Gastrocnemius medialis (tissue), 4 donors: ENCODE measurements around the gene ACAD11. TPM values are rescaled to one million over a fixed set of nuclear protein-coding genes. Genes with fewer than 3 reads are reported as not detected.

Experiments
- ATAC-seq, 2 donors: fragments of 150-250 bp; one replicate each; pipeline ENCODE4 v1.9.1; 2016
- DNase-seq, 2 donors: peaks; one replicate each; pipeline ENCODE4 v3.0.0-alpha.2; 2019
- H3K27ac ChIP-seq, 4 donors: fragments of 200-600 bp; sonication (generic); 1 replicate in 1 of 4; 2 replicates in 3 of 4; pipeline ENCODE4 v1.5.1; 2016 to 2018; ENCODE audit warnings: mild to moderate bottlenecking in 2 of 4, moderate library complexity in 1 of 4
- H3K27me3 ChIP-seq, 3 donors: fragments of 200-600 bp; sonication (generic) in 2 of 3; 1 replicate in 1 of 3; 2 replicates in 2 of 3; pipeline versions ENCODE4 v1.5.1 to v1.6.0; 2016 to 2019; ENCODE audit warnings: mild to moderate bottlenecking in 1 of 3, moderate library complexity in 1 of 3
- H3K36me3 ChIP-seq, 2 donors: fragments of 200-600 bp; sonication (generic) in 1 of 2; one replicate each; pipeline ENCODE4 v1.5.1; 2017 to 2018
- H3K4me1 ChIP-seq, 2 donors: fragments of 200-600 bp; sonication (generic) in 1 of 2; one replicate each; pipeline ENCODE4 v1.5.1; 2016 to 2017; ENCODE audit warnings: mild to moderate bottlenecking in 2 of 2
- H3K4me3 ChIP-seq, 4 donors: fragments of 200-600 bp; sonication (generic) in 3 of 4; 1 replicate in 1 of 4; 2 replicates in 3 of 4; pipeline ENCODE4 v1.5.1; 2016 to 2019; ENCODE audit warnings: mild to moderate bottlenecking in 2 of 4
- H3K9me3 ChIP-seq, 3 donors: fragments of 200-600 bp; sonication (generic) in 2 of 3; 1 replicate in 1 of 3; 2 replicates in 2 of 3; pipeline ENCODE4 v1.5.1; 2016 to 2019
- POLR2A ChIP-seq, 2 donors: fragments of 450-650 bp; IDR thresholded peaks; one replicate each; pipeline ENCODE4 v1.6.1; 2017; ENCODE audit warnings: antibody characterized with exemption in 2 of 2, mild to moderate bottlenecking in 2 of 2, moderate library complexity in 2 of 2
- in situ Hi-C, 4 donors: fragments of 200-750 bp; cut with MboI; loops; one replicate each; pipeline versions ENCODE4 v1.15.0 to v1.8.0; 2017; ENCODE audit warnings: low sequenced_read_pairs in 4 of 4
- intact Hi-C: fragments of 100-400 bp; cut with DNase I; formaldehyde crosslinking; loops from one replicate; pipeline ENCODE4 v1.15.1; 2023; ENCODE audit warnings: low total_unique reads
- total RNA-seq, 4 donors: library from RNA; depleted of rRNA; stranded (reverse); fragments of >200 nt; gene quantifications; one replicate each; pipeline versions ENCODE4 v1.1.0 to v1.2.3, GENCODE V29; 2016
- TF ChIP-seq, protein P1 (sequence below), 5 experiments: fragments of 450-650 bp in 3 of 5; fragments of 200-600 bp in 2 of 5; sonication (generic) in 2 of 5; IDR thresholded peaks in 4 of 5; conservative IDR thresholded peaks in 1 of 5; 1 replicate in 4 of 5; 2 replicates in 1 of 5; pipeline ENCODE4 v1.5.1; 2016 to 2019; ENCODE audit warnings: antibody characterized with exemption in 5 of 5, mild to moderate bottlenecking in 3 of 5, moderate library complexity in 3 of 5

Gene ACAD11
- total RNA-seq, 4 donors from 2014 or later, result 2.2 to 12.4 (median 4.4) TPM

DNA sequence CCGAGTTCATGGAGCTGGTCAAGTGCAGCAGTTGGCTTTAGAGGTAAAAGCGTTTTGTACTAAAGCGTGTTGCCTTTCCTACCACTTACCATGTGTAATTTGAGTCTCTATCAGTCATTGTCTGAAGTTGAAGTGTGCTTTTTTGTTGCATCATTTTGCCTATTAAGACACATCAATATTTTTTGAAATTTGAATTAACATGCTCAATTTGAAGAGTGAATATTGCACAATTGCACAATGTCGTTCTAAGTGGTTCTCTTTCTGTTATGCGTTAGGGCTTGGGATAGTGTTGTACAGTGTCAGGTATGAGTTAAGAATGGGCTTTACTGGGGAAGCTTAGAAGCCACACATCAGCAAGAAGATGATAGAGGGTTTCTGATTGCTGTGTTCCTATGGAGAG lies 146.6 kb downstream of the ACAD11 start:
- H3K36me3 ChIP-seq, result peaks cover 2 to 90% of the 10 kb centered on the region in 2 donors
- no peaks in the 10 kb centered on the region for H3K4me1 ChIP-seq
- no peaks in the 10 kb centered on the region for H3K27me3 ChIP-seq
- no peak overlapping the region for H3K4me3 ChIP-seq
- DNase-seq (no peak), ATAC-seq (no peak)
- intact Hi-C loops, result no loop called here
- in situ Hi-C loops, result loop anchor here in 1 of 4 donors (25.0 kb wide), 1 partner anchor 1099 kb away; no protein-coding TSS in a partner anchor
- no peak for TF ChIP-seq POLR2A (IDR thresholded peaks at IDR 0.05)
- TF ChIP-seq, protein P1, sequence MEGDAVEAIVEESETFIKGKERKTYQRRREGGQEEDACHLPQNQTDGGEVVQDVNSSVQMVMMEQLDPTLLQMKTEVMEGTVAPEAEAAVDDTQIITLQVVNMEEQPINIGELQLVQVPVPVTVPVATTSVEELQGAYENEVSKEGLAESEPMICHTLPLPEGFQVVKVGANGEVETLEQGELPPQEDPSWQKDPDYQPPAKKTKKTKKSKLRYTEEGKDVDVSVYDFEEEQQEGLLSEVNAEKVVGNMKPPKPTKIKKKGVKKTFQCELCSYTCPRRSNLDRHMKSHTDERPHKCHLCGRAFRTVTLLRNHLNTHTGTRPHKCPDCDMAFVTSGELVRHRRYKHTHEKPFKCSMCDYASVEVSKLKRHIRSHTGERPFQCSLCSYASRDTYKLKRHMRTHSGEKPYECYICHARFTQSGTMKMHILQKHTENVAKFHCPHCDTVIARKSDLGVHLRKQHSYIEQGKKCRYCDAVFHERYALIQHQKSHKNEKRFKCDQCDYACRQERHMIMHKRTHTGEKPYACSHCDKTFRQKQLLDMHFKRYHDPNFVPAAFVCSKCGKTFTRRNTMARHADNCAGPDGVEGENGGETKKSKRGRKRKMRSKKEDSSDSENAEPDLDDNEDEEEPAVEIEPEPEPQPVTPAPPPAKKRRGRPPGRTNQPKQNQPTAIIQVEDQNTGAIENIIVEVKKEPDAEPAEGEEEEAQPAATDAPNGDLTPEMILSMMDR (IDR thresholded peaks at IDR 0.05 in 4 of 5, conservative IDR thresholded peaks at IDR 0.05 in 1 of 5), result no peak
- no peak overlapping the region for H3K27ac ChIP-seq
- no peaks in the 10 kb centered on the region for H3K9me3 ChIP-seq

- no peaks in the 10 kb centered on the region for H3K27me3 ChIP-seq
- in situ Hi-C loops (loop anchor here in 1 of 4 donors (25.0 kb wide), 1 partner anchor 1103 kb away; no protein-coding TSS in a partner anchor), intact Hi-C loops (no loop called here)
- no peak overlapping the region for H3K27ac ChIP-seq
- DNase-seq (no peak), ATAC-seq (no peak)
- TF ChIP-seq, protein P1 (IDR thresholded peaks at IDR 0.05 in 4 of 5, conservative IDR thresholded peaks at IDR 0.05 in 1 of 5), result no peak
- TF ChIP-seq POLR2A (IDR thresholded peaks at IDR 0.05), result no peak
- H3K4me1 ChIP-seq, result no peaks in the 10 kb centered on the region
- H3K36me3 ChIP-seq, result peaks cover 2 to 86% of the 10 kb centered on the region in 2 donors
- H3K4me3 ChIP-seq, result no peak overlapping the region
- no peaks in the 10 kb centered on the region for H3K9me3 ChIP-seq
These were observed 150.1 kb downstream of the ACAD11 start for GRCh38 chr3:132509506-132509905.

GRCh38 chr3:132509096-132509495 lies 150.5 kb downstream of the ACAD11 start:
- intact Hi-C loops, result no loop called here
- no peak for TF ChIP-seq POLR2A (IDR thresholded peaks at IDR 0.05)
- TF ChIP-seq, protein P1 (IDR thresholded peaks at IDR 0.05 in 4 of 5, conservative IDR thresholded peaks at IDR 0.05 in 1 of 5), result no peak
- Histone ChIP-seq H3K9me3 (no peaks in the 10 kb centered on the region), H3K27ac (no peak overlapping the region), H3K4me1 (no peaks in the 10 kb centered on the region), H3K36me3 (peaks cover 2 to 86% of the 10 kb centered on the region in 2 donors), H3K4me3 (no peak overlapping the region), H3K27me3 (no peaks in the 10 kb centered on the region)
- in situ Hi-C loops, result loop anchor here in 1 of 4 donors (25.0 kb wide), 1 partner anchor 1103 kb away; no protein-coding TSS in a partner anchor
- ATAC-seq, result no peak
- no peak for DNase-seq

Other genes starting within 250 kb of the ACAD11 start
- 10 to 100 TPM; 21.9 to 35.2 (median 26.5) TPM for gene DNAJC13, start 242.3 kb downstream of the ACAD11 start, total RNA-seq
- not detected for gene ACKR4, start 62.5 kb downstream of the ACAD11 start, total RNA-seq
- gene UBA5, start 520 bp upstream of the ACAD11 start, total RNA-seq, result 10 to 100 TPM; 19.3 to 27.7 (median 21.5) TPM
- gene NPHP3, start 62.6 kb upstream of the ACAD11 start, total RNA-seq, result 10 to 100 TPM in 2 of 4 donors, 1 to 10 TPM in 2; 6.3 to 13.4 (median 10.6) TPM